Osteoblast (primary cell): Measurements from ENCODE around the gene GCM1. TPM values are rescaled to one million over a fixed set of nuclear protein-coding genes. Genes with fewer than 3 reads are reported as not detected.

Experiments
- DNase-seq: peaks from one replicate; pipeline ENCODE4 v3.0.0; 2011; ENCODE audit warnings: low spot score, mixed read lengths; ENCODE audit not compliant: insufficient read length; ENCODE audit errors: missing footprints
- H2AFZ ChIP-seq: 2 replicates; pipeline ENCODE4 v1.6.0; 2011; ENCODE audit warnings: mild to moderate bottlenecking, low read length
- H3K27ac ChIP-seq: 2 replicates; pipeline ENCODE4 v1.5.1; 2011; ENCODE audit warnings: mild to moderate bottlenecking, low read depth, low read length, moderate library complexity
- H3K27me3 ChIP-seq: 2 replicates; pipeline ENCODE4 v1.6.0; 2012; ENCODE audit warnings: mild to moderate bottlenecking, control low read depth, inconsistent platforms, low read length, moderate library complexity; ENCODE audit not compliant: insufficient read depth
- H3K36me3 ChIP-seq: 2 replicates; pipeline ENCODE4 v1.5.1; 2011; ENCODE audit warnings: mild to moderate bottlenecking, low read length, control low read depth, moderate library complexity; ENCODE audit not compliant: insufficient read depth
- H3K4me1 ChIP-seq: 2 replicates; pipeline ENCODE4 v1.5.1; 2011; ENCODE audit warnings: mild to moderate bottlenecking, low read length, control low read depth, moderate library complexity; ENCODE audit not compliant: insufficient read depth
- H3K4me2 ChIP-seq: 2 replicates; pipeline ENCODE4 v1.6.0; 2011; ENCODE audit warnings: mild to moderate bottlenecking, low read length; ENCODE audit not compliant: insufficient read depth
- H3K4me3 ChIP-seq: fragments of 200-600 bp; sonication (generic); 3 replicates; pipeline ENCODE4 v1.5.1; 2012; ENCODE audit warnings: mild to moderate bottlenecking, low read length, inconsistent platforms; ENCODE audit not compliant: insufficient read depth
- H3K79me2 ChIP-seq: 2 replicates; pipeline ENCODE4 v1.6.0; 2012; ENCODE audit warnings: mild to moderate bottlenecking, low read length, control low read depth, inconsistent platforms; ENCODE audit not compliant: insufficient read depth
- H3K9me3 ChIP-seq: 2 replicates; pipeline ENCODE4 v1.5.1; 2011; ENCODE audit warnings: low read depth, low read length, control low read depth
- H4K20me1 ChIP-seq: 2 replicates; pipeline ENCODE4 v1.6.0; 2012; ENCODE audit warnings: mild to moderate bottlenecking, low read length, control low read depth; ENCODE audit not compliant: insufficient read depth
- total RNA-seq: library from RNA; depleted of rRNA; stranded (reverse); fragments of >200 nt; gene quantifications from 2 replicates; pipeline ENCODE4 v1.2.3, GENCODE V29; 2012
- TF ChIP-seq, protein P1 (sequence below): IDR thresholded peaks from 2 replicates; pipeline ENCODE4 v1.5.1; 2011; ENCODE audit warnings: mild to moderate bottlenecking, low read depth, low read length, moderate library complexity; ENCODE audit errors: extremely low read depth

GCM1 gene
- total RNA-seq, 1 donor: not detected

GRCh38 chr6:53115113-53115512 is 33.5 kb downstream of the GCM1 start:
- H3K4me2 ChIP-seq: no peak overlapping the region
- peaks cover 9% of the 10 kb centered on the region for H3K4me1 ChIP-seq
- TF ChIP-seq, protein P1, sequence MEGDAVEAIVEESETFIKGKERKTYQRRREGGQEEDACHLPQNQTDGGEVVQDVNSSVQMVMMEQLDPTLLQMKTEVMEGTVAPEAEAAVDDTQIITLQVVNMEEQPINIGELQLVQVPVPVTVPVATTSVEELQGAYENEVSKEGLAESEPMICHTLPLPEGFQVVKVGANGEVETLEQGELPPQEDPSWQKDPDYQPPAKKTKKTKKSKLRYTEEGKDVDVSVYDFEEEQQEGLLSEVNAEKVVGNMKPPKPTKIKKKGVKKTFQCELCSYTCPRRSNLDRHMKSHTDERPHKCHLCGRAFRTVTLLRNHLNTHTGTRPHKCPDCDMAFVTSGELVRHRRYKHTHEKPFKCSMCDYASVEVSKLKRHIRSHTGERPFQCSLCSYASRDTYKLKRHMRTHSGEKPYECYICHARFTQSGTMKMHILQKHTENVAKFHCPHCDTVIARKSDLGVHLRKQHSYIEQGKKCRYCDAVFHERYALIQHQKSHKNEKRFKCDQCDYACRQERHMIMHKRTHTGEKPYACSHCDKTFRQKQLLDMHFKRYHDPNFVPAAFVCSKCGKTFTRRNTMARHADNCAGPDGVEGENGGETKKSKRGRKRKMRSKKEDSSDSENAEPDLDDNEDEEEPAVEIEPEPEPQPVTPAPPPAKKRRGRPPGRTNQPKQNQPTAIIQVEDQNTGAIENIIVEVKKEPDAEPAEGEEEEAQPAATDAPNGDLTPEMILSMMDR: no peak
- H2AFZ ChIP-seq: no peak overlapping the region
- no peaks in the 10 kb centered on the region for H4K20me1 ChIP-seq
- no peaks in the 10 kb centered on the region for H3K9me3 ChIP-seq
- H3K27ac ChIP-seq: no peak overlapping the region
- no peak for DNase-seq
- H3K36me3 ChIP-seq: no peaks in the 10 kb centered on the region
- no peaks in the 10 kb centered on the region for H3K79me2 ChIP-seq
- H3K4me3 ChIP-seq: no peak overlapping the region
- H3K27me3 ChIP-seq: peaks cover 10% of the 10 kb centered on the region

DNA sequence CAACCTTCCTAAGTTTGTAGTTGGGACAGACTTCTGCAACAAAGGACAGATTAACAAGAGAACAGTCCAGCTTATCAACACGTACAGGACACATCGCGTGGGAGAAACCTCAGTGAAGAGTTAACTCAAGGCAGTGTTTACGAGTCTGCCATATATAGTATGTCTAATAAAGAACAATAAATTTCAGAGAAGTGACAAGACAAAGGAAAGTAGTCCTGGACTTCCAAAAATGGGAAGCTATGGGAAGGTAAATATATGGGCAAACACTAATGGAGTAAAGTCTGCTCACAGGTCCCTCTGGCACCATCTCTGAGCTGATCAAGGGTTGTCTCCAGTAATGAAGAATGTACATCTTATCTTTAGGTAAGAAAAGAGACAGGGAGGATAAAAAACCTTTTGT is 34.9 kb downstream of the GCM1 start:
- no peaks in the 10 kb centered on the region for H3K36me3 ChIP-seq
- no peaks in the 10 kb centered on the region for H3K79me2 ChIP-seq
- no peaks in the 10 kb centered on the region for H3K4me1 ChIP-seq
- DNase-seq: peak; percentile 31
- no peak overlapping the region for H3K4me3 ChIP-seq
- no peaks in the 10 kb centered on the region for H3K9me3 ChIP-seq
- H3K4me2 ChIP-seq: no peak overlapping the region
- TF ChIP-seq, protein P1: no peak
- no peak overlapping the region for H2AFZ ChIP-seq
- no peak overlapping the region for H3K27ac ChIP-seq
- H4K20me1 ChIP-seq: no peaks in the 10 kb centered on the region
- peaks cover 10% of the 10 kb centered on the region for H3K27me3 ChIP-seq

DNA sequence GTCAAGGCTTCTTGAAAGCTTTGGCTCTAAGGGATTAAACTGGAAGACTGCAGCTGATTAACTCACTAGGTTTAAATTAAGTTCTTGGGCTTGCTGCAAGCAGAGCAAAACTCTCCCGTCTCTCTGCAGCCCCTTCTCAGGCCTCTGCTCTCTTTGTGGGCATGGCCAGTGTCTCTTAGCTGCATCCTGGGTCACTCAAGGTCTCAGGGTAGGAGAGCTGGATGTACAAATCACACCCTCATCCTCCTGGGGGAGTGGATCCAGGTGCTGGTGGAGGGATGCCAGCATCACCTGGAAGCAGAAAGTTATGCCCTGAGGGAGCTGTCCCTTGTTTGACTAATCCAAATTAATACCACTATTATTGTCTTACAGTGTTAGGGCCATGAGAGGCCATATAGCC is 35.8 kb downstream of the GCM1 start:
- H3K36me3 ChIP-seq: no peaks in the 10 kb centered on the region
- no peaks in the 10 kb centered on the region for H3K9me3 ChIP-seq
- DNase-seq: no peak
- H4K20me1 ChIP-seq: no peaks in the 10 kb centered on the region
- no peak overlapping the region for H3K4me2 ChIP-seq
- no peaks in the 10 kb centered on the region for H3K4me1 ChIP-seq
- no peak overlapping the region for H3K27ac ChIP-seq
- TF ChIP-seq, protein P1: no peak
- peaks cover 10% of the 10 kb centered on the region for H3K27me3 ChIP-seq
- H2AFZ ChIP-seq: no peak overlapping the region
- H3K4me3 ChIP-seq: no peak overlapping the region
- no peaks in the 10 kb centered on the region for H3K79me2 ChIP-seq

GRCh38 chr6:53112404-53112803 is 36.2 kb downstream of the GCM1 start:
- Histone ChIP-seq H3K36me3 (no peaks in the 10 kb centered on the region), H2AFZ (no peak overlapping the region), H3K27me3 (peaks cover 10% of the 10 kb centered on the region), H3K27ac (no peak overlapping the region), H3K9me3 (no peaks in the 10 kb centered on the region), H3K4me1 (peaks cover under 1% of the 10 kb centered on the region), H4K20me1 (no peaks in the 10 kb centered on the region), H3K4me3 (no peak overlapping the region), H3K4me2 (no peak overlapping the region), H3K79me2 (no peaks in the 10 kb centered on the region)
- TF ChIP-seq, protein P1: no peak
- DNase-seq: no peak
